ENCODE measurements around the gene KRTAP10-7.
"Not testable (repeated sequence)": the region's sequence is repeated elsewhere in the genome, so short reads cannot be mapped to it uniquely, and the experiment has no call there.

Gene KRTAP10-7

GRCh38 chr21:44571844-44572782 is 28.3 kb upstream of the KRTAP10-7 start:
- DNase-seq, result no peak

DNA sequence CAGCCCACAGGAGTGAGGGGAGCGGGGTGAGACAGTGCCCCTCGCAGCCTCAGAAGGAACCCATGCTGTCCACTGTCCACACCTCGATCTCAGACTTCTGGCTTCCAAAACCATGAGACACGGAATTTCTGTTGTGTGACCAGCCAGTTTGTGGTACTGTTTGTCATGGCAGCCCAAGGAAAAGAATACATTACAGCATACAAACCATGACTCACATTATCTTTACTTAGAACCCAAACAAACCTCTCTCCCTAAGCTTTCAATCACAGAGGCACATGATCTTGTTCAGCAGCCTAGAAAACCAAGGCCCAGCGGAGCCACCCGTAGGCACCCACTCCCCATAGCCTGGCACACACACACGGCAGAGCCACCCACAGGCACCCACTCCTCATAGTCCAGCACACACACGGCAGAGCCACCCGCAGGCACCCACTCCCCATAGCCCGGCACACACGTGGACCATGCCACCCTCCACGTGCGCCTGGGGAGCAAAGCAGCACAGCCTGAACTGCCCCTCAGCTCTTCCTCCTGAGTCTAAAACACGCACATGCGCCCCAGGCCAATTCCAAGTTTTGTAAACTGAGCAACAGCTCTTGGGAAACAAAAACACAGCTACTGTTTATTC is 27.3 kb upstream of the KRTAP10-7 start:
- no peak for DNase-seq

- DNase-seq, result not testable (repeated sequence)
Observed at GRCh38 chr21:44573630-44574456, 26.6 kb upstream of the KRTAP10-7 start, which contains the start of gene KRTAP10-4. KRTAP10-4 (plus strand) TSS chr21:44573729; CDS start chr21:44573759, 30 bp downstream.

- DNase-seq, result no peak
Observed at GRCh38 chr21:44574457-44575306, 25.7 kb upstream of the KRTAP10-7 start.

- no peak for DNase-seq
Observed at GRCh38 chr21:44575307-44576024, 24.9 kb upstream of the KRTAP10-7 start.

GRCh38 chr21:44576025-44576420 is 24.4 kb upstream of the KRTAP10-7 start:
- no peak for DNase-seq

DNA sequence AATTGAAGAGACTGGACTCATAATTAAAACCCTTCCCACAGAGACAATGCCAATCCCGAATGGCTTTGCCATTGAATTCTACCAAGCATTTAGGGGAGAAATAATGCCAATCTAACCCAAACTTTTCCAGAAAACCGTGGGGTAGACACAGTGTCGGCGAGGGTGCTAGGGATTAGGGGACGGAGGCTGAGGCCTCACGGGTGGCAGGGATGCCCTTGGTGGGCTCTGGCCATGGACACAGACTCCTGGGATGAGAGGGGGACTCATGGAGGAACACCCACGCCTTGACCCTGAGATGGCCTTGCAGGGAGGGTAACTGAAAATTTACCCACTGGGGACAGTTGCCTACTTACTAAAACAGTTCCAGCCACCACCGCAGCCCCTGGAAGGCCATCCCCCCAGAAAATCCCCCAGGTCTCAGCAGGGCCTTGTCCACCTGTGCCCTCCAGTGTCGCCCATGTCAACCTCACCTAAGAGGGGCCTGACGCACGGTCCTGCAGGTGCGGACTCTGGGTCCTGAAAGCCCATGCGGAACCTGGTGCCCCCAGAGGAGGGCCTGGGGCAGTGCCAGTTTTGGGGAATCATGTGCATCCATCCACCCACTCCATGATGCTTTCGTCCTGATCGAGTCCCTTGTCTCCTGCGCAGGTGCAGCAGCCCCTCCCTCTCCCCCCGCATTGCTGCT is 21.9 kb upstream of the KRTAP10-7 start:
- DNase-seq, result no peak

- no peak for DNase-seq
Observed at GRCh38 chr21:44579056-44579832, 21.2 kb upstream of the KRTAP10-7 start.

DNA sequence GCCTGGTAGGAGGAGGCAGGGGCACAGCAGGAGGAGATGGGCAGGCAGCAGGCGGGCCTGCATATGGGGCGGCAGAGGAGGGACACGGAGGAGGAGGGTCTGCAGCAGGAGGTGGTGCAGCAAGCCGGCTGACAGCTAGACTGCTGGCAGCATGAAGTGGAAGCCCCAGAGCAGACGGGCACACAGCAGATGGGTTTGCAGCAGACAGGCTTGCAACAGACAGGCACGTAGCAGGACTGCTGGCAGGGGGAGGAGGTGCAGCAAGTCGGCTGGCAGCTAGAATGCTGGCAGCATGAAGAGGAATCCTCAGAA is 20.6 kb upstream of the KRTAP10-7 start:
- no peak for DNase-seq

DNA sequence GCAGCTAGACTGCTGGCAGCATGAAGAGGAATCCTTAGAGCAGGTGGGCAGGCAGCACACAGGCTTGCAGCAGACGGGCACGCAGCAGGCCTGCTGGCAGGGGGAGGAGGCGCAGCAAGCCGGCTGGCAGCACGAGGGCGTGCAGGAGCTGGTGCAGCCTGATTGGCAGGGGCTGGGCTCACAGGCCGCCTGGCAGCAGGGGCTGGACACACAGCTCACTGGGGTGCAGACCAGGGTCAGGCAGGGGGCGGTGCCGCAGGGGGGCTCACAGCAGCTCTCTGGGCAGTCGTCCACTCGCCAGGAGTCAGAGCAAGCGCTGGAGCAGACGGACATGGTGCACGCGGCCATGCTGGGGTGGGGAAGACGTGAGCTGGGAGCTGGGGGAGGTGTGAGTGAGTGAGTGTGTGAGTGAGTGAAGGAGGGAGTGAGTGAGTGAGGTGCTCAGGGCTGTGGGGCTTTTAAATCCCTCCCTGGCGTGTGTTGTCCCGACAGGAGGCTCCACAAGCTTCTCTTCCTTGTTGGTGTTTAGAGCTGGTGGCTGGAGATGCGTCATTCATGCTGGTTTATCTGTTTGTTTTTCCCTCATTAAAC is 20.1 kb upstream of the KRTAP10-7 start, which contains the start of gene KRTAP10-5:
KRTAP10-5 (minus strand) TSS at position 374 of the 591 bp plus-strand sequence; CDS start at position 348, 26 bp downstream.
- DNase-seq, result not testable (repeated sequence)

GRCh38 chr21:44581158-44581557 is 19.2 kb upstream of the KRTAP10-7 start:
- DNase-seq, result no peak

DNA sequence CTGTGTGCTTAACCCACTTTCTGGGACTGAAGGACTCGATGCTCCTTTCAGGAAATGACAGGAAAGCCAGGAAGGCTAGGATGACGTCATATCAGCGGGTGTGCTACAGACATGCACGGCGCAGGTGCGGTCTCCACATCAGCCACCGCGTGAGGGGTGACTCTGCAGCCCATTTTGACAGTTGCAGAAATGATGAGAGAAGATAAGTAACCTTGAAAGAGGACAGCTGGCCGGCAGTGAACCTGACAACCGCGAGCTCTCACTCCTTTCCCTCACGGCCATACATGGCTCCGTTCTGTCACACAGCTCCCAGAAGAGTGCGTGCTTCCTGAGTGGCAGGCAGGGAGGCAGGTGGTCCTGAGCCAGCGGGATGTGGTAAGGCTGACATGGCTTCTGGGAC is 18.3 kb upstream of the KRTAP10-7 start:
- DNase-seq, result no peak

DNA sequence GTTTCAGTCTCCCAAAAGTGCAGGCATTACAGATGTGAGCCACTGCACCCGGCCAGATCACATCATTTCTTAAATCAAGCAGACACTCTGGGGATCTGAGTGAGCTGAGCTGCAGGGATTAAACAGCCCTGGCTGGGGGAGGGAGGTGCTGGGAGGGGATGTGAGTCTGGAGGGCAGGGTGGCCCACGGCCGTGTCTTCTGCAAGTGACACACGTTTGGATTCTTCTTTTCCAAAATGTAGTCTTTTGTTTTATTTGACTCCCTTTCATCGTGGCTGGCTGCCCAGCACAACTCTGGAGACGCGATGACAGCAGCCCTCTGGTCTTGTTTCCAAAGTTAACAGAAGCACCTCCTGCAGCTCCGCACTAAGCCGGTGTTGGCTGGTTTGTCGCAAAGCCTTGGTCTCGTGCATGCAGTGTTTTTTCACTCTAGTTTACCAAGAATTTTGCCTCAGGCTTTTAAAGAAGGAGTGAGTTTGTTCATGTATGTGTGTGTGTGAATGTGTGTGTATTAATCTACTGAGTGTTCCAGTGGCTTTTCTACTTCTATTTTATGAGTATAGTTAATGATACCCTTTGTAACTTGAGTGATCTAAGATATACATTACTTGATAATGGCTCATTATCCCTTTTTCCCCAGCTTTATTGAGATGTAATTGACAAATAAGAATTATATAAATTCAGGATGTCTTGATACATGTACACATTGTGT is 17.2 kb upstream of the KRTAP10-7 start:
- DNase-seq, result no peak

- DNase-seq, result no peak
Observed at GRCh38 chr21:44583800-44584147, 16.6 kb upstream of the KRTAP10-7 start.

DNA sequence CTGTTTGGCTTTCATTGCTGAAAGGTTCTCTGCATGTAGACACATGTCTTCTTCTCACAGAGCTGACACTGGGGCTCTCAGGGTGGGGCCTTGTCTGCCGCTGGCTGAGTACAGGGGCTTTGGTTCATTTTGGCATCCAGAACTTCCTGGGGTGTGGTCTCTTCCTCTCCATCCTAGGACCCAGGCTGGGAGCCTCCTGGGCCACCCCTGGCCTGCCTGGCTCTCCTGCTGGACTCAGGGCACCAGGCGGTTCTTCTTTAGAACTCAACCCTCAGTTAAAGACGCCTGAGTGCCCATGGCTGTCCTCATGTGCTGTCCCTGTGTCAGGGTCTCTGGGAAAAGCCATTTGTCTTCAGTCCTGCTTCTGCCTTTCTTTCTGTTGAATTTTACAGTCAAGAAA is 14.5 kb upstream of the KRTAP10-7 start:
- DNase-seq, result no peak

GRCh38 chr21:44589094-44589493 is 11.3 kb upstream of the KRTAP10-7 start:
- DNase-seq, result no peak

DNA sequence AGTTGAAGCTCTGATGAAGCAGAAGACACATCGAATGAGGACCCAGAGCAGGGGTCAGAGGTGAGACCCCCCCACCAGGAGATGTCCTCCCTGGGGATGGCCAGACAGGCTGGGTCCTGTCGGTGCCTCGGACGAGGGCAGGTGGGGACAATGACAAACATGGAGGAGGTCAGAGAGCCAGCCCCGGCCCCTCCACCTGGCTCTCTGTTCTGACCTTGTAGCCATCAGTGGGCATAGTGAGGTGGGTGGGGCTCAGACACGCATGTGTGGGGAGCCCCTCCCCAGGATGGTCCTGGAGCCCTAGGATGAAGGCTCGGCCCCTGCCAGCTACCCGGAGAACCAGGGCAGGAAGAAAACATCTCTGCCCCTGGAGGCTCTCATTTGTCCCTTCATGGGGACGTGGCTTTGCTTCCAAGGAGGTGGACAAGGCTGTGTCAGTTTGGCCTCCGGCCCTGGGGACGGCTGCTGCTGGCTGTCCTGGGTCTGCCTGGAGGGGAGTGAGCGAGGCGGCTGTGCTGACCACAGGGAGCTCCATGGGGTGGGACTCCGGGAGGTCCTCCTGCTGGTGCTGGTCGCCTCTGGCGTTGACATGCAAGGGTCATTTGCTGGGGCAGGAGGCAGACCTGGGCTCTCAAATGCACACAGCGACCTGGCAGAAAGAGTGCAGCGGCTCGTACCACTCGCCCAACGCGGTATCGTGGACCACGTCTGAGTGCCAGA is 10.7 kb upstream of the KRTAP10-7 start:
- DNase-seq, result no peak

GRCh38 chr21:44590311-44590721 is 10.1 kb upstream of the KRTAP10-7 start:
- no peak for DNase-seq

Data from NCI-H1436 (cell line).